D721Med (cell line): Measurements from ENCODE around the gene FAM120A.

ENCODE experiments used
- DNase-seq: peaks from one replicate; pipeline ENCODE4 v3.0.0; 2011; ENCODE audit warnings: low spot score; ENCODE audit not compliant: insufficient read length
- FAIRE-seq: peaks from 2 replicates; lab custom pipeline; 2011; peaks lifted over from hg19 to GRCh38; lab: Jason Lieb, UNC
- CTCF ChIP-seq: IDR thresholded peaks from 2 replicates; pipeline ENCODE4 v1.5.1; 2012; ENCODE audit warnings: mild to moderate bottlenecking, control low read depth; ENCODE audit not compliant: insufficient read depth; ENCODE audit errors: missing control alignments

Gene FAM120A

GRCh38 chr9:93552923-93553322 lies 101.4 kb downstream of the FAM120A start:
- no peak for TF ChIP-seq CTCF
- no peak for FAIRE-seq
- no peak for DNase-seq

GRCh38 chr9:93555370-93555769 lies 103.9 kb downstream of the FAM120A start:
- FAIRE-seq: no peak
- DNase-seq: no peak

GRCh38 chr9:93557366-93558137 lies 106.1 kb downstream of the FAM120A start:
- no peak for TF ChIP-seq CTCF
- no peak for DNase-seq
- no peak for FAIRE-seq

More at GRCh38 chr9:93555370-93555769, 103.9 kb downstream of the FAM120A start:
- no peak for TF ChIP-seq CTCF

GRCh38 chr9:93558503-93558902 lies 107.0 kb downstream of the FAM120A start:
- no peak for TF ChIP-seq CTCF
- DNase-seq (no peak), FAIRE-seq (no peak)

- no peak for TF ChIP-seq CTCF
- FAIRE-seq: no peak
- no peak for DNase-seq
Measured at GRCh38 chr9:93560991-93561390, 109.5 kb downstream of the FAM120A start.

- no peak for DNase-seq
- FAIRE-seq: no peak
- TF ChIP-seq CTCF: no peak
Measured at GRCh38 chr9:93562157-93562556, 110.7 kb downstream of the FAM120A start.

- no peak for DNase-seq
- no peak for FAIRE-seq
- TF ChIP-seq CTCF: no peak
Measured at GRCh38 chr9:93565089-93565488, 113.6 kb downstream of the FAM120A start.
